GM12878 (cell line): ENCODE measurements around the gene AIMP2.

Experiments
- ATF3 ChIP-seq: IDR thresholded peaks from 2 replicates; pipeline ENCODE4 v1.6.1; 2011; ENCODE audit warnings: low read depth, mild to moderate bottlenecking, low read length, moderate library complexity, borderline replicate concordance; ENCODE audit errors: extremely low read depth
- JUND ChIP-seq: IDR thresholded peaks from 2 replicates; pipeline ENCODE4 v1.6.1; 2012; ENCODE audit warnings: low read depth, mild to moderate bottlenecking, low read length, improper control_type of control experiment, moderate library complexity
- NBN ChIP-seq: fragments of 450-650 bp; IDR thresholded peaks from 2 replicates; pipeline ENCODE4 v1.6.1; 2016
- POLR2A ChIP-seq: IDR thresholded peaks from 2 replicates; pipeline ENCODE4 v1.6.1; 2011; ENCODE audit warnings: low read depth, mild to moderate bottlenecking, low read length
- RCOR1 ChIP-seq: conservative IDR thresholded peaks from 2 replicates; pipeline ENCODE4 v1.6.1; 2012; ENCODE audit warnings: low read depth, low read length, improper control_type of control experiment
- SP1 ChIP-seq: IDR thresholded peaks from one replicate; pipeline ENCODE4 v1.6.1; 2011; ENCODE audit warnings: low read depth, low read length
- ZBTB33 ChIP-seq: fragments of 450-650 bp; IDR thresholded peaks from 2 replicates; pipeline ENCODE4 v1.6.1; 2017; ENCODE audit warnings: mild to moderate bottlenecking
- ZBTB40 ChIP-seq: fragments of 450-650 bp; IDR thresholded peaks from 2 replicates; pipeline ENCODE4 v1.6.1; 2016; ENCODE audit warnings: mild to moderate bottlenecking, moderate library complexity, borderline replicate concordance
- TF ChIP-seq, protein P1 (sequence below), 3 experiments: IDR thresholded peaks in 2 of 3; conservative IDR thresholded peaks in 1 of 3; 2 replicates each; pipeline ENCODE4 v1.5.1; 2011; ENCODE audit warnings: low read depth in 3 of 3, low read length in 3 of 3, mild to moderate bottlenecking in 3 of 3, control low read depth in 2 of 3, moderate library complexity in 2 of 3, inconsistent platforms in 1 of 3, mixed read lengths in 1 of 3; ENCODE audit not compliant: control insufficient read depth in 2 of 3, insufficient read depth in 1 of 3; ENCODE audit errors: extremely low read depth in 1 of 3
- TF ChIP-seq, protein P2 (sequence below): fragments of 450-650 bp; IDR thresholded peaks from 2 replicates; pipeline ENCODE4 v1.6.1; 2014; ENCODE audit warnings: mild to moderate bottlenecking

- TF ChIP-seq ATF3 (no peak), ZBTB33 (no peak), POLR2A (no peak), NBN (no peak), RCOR1 (no peak), SP1 (no peak), ZBTB40 (no peak), JUND (no peak)
- TF ChIP-seq, protein P1, sequence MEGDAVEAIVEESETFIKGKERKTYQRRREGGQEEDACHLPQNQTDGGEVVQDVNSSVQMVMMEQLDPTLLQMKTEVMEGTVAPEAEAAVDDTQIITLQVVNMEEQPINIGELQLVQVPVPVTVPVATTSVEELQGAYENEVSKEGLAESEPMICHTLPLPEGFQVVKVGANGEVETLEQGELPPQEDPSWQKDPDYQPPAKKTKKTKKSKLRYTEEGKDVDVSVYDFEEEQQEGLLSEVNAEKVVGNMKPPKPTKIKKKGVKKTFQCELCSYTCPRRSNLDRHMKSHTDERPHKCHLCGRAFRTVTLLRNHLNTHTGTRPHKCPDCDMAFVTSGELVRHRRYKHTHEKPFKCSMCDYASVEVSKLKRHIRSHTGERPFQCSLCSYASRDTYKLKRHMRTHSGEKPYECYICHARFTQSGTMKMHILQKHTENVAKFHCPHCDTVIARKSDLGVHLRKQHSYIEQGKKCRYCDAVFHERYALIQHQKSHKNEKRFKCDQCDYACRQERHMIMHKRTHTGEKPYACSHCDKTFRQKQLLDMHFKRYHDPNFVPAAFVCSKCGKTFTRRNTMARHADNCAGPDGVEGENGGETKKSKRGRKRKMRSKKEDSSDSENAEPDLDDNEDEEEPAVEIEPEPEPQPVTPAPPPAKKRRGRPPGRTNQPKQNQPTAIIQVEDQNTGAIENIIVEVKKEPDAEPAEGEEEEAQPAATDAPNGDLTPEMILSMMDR (IDR thresholded peaks at IDR 0.05 in 2 of 3, conservative IDR thresholded peaks at IDR 0.05 in 1 of 3; ENCODE audit: control insufficient read depth in 2 of 3, extremely low read depth in 1 of 3, insufficient read depth in 1 of 3, low read depth in 3 of 3, low read length in 3 of 3): peak; percentile 52 to 61 (median 56)
- TF ChIP-seq, protein P2, sequence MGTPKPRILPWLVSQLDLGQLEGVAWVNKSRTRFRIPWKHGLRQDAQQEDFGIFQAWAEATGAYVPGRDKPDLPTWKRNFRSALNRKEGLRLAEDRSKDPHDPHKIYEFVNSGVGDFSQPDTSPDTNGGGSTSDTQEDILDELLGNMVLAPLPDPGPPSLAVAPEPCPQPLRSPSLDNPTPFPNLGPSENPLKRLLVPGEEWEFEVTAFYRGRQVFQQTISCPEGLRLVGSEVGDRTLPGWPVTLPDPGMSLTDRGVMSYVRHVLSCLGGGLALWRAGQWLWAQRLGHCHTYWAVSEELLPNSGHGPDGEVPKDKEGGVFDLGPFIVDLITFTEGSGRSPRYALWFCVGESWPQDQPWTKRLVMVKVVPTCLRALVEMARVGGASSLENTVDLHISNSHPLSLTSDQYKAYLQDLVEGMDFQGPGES: no peak
Measured at GRCh38 chr7:5997210-5997808, 11.8 kb upstream of the AIMP2 start.
